ENCODE results near the gene PRKG1. TPM values are rescaled to one million over a fixed set of nuclear protein-coding genes. Genes with fewer than 3 reads are reported as not detected.

Gene PRKG1
- total RNA-seq, 1 experiment from 2014 or later, result 0.09 TPM

- CTCF ChIA-PET, result interaction anchor here (0.9 kb wide), 2 partner anchors 147 to 150 kb away, joined by 3 read pairs; no protein-coding TSS in a partner anchor
- TF ChIP-seq CTCF (IDR thresholded peaks at IDR 0.05; ENCODE audit: insufficient read depth in 1 of 2, low read depth in 1 of 2, low read length in 1 of 2, severe bottlenecking in 1 of 2, unreplicated experiment in 1 of 2), result peak; percentile 38 to 52
- Mint-ChIP-seq H3K9me3 (ENCODE audit: unreplicated experiment) (no peaks in the 10 kb centered on the region), H3K36me3 (ENCODE audit: insufficient read depth, unreplicated experiment) (no peaks in the 10 kb centered on the region), H3K4me3 (ENCODE audit: unreplicated experiment) (no peak overlapping the region), H3K27me3 (ENCODE audit: insufficient read depth, unreplicated experiment) (no peaks in the 10 kb centered on the region), H3K4me1 (ENCODE audit: low read depth, unreplicated experiment) (no peaks in the 10 kb centered on the region), H3K27ac (ENCODE audit: unreplicated experiment) (no peak overlapping the region)
- no peaks in the 10 kb centered on the region for H3K4me1 ChIP-seq
- intact Hi-C loops (cut with micrococcal nuclease; ENCODE audit: unreplicated experiment), result loop anchor here (1.0 kb wide), 1 partner anchor 149 kb away; no protein-coding TSS in a partner anchor
- no peak overlapping the region for H3K4me3 ChIP-seq (ENCODE audit: low read depth, low read length)
- H3K9me3 ChIP-seq, result no peaks in the 10 kb centered on the region
- BruUV-seq (replicated peaks), result no TSS peak
- no peaks in the 10 kb centered on the region for H3K36me3 ChIP-seq (ENCODE audit: control insufficient read depth, insufficient read depth, low read length)
- no peaks in the 10 kb centered on the region for H3K27me3 ChIP-seq (replicated peaks; ENCODE audit: control insufficient read depth, insufficient read depth, low read length)
- POLR2A ChIA-PET, result no interaction called here
- peak in 1 of 2 experiments; percentile 47 for DNase-seq
Observed at GRCh38 chr10:52066383-52066782, 992.1 kb downstream of the PRKG1 start.

- no peaks in the 10 kb centered on the region for H3K27me3 Mint-ChIP-seq (ENCODE audit: insufficient read depth, unreplicated experiment)
- POLR2A ChIA-PET, result no interaction called here
- TF ChIP-seq CTCF (IDR thresholded peaks at IDR 0.05; ENCODE audit: insufficient read depth in 1 of 2, low read depth in 1 of 2, low read length in 1 of 2, severe bottlenecking in 1 of 2, unreplicated experiment in 1 of 2), result no peak
- Histone ChIP-seq H3K27me3 (replicated peaks; ENCODE audit: control insufficient read depth, insufficient read depth, low read length) (no peaks in the 10 kb centered on the region), H3K4me1 (no peaks in the 10 kb centered on the region), H3K9me3 (no peaks in the 10 kb centered on the region), H3K36me3 (ENCODE audit: control insufficient read depth, insufficient read depth, low read length) (no peaks in the 10 kb centered on the region), H3K4me3 (ENCODE audit: low read depth, low read length) (no peak overlapping the region)
- no TSS peak for BruUV-seq (replicated peaks)
- intact Hi-C loops (cut with micrococcal nuclease; ENCODE audit: unreplicated experiment), result no loop called here
- H3K4me1 Mint-ChIP-seq (ENCODE audit: low read depth, unreplicated experiment), result no peaks in the 10 kb centered on the region
- no peak for DNase-seq
- H3K4me3 Mint-ChIP-seq (ENCODE audit: unreplicated experiment), result no peak overlapping the region
- no peaks in the 10 kb centered on the region for H3K9me3 Mint-ChIP-seq (ENCODE audit: unreplicated experiment)
- H3K36me3 Mint-ChIP-seq (ENCODE audit: insufficient read depth, unreplicated experiment), result no peaks in the 10 kb centered on the region
- CTCF ChIA-PET, result no interaction called here
- H3K27ac Mint-ChIP-seq (ENCODE audit: unreplicated experiment), result no peak overlapping the region
Observed at GRCh38 chr10:52068485-52068884, 994.2 kb downstream of the PRKG1 start.

- Histone ChIP-seq H3K27me3 (replicated peaks; ENCODE audit: control insufficient read depth, insufficient read depth, low read length) (no peaks in the 10 kb centered on the region), H3K36me3 (ENCODE audit: control insufficient read depth, insufficient read depth, low read length) (no peaks in the 10 kb centered on the region), H3K9me3 (no peaks in the 10 kb centered on the region), H3K4me1 (no peaks in the 10 kb centered on the region), H3K4me3 (ENCODE audit: low read depth, low read length) (no peak overlapping the region)
- H3K4me3 Mint-ChIP-seq (ENCODE audit: unreplicated experiment), result no peak overlapping the region
- H3K27me3 Mint-ChIP-seq (ENCODE audit: insufficient read depth, unreplicated experiment), result peaks cover 2% of the 10 kb centered on the region
- BruUV-seq (replicated peaks), result no TSS peak
- intact Hi-C loops (cut with micrococcal nuclease; ENCODE audit: unreplicated experiment), result no loop called here
- DNase-seq, result no peak
- H3K27ac Mint-ChIP-seq (ENCODE audit: unreplicated experiment), result no peak overlapping the region
- no peak for TF ChIP-seq CTCF (IDR thresholded peaks at IDR 0.05; ENCODE audit: insufficient read depth in 1 of 2, low read depth in 1 of 2, low read length in 1 of 2, severe bottlenecking in 1 of 2, unreplicated experiment in 1 of 2)
- H3K9me3 Mint-ChIP-seq (ENCODE audit: unreplicated experiment), result no peaks in the 10 kb centered on the region
- POLR2A ChIA-PET, result no interaction called here
- H3K36me3 Mint-ChIP-seq (ENCODE audit: insufficient read depth, unreplicated experiment), result no peaks in the 10 kb centered on the region
- CTCF ChIA-PET, result no interaction called here
- H3K4me1 Mint-ChIP-seq (ENCODE audit: low read depth, unreplicated experiment), result no peaks in the 10 kb centered on the region
Observed at GRCh38 chr10:52071814-52072213, 997.5 kb downstream of the PRKG1 start.

Data from Caco-2 (cell line).